PC-9 (cell line): Measurements from ENCODE around the gene HTT.

ENCODE experiments used
- EZH2 ChIP-seq: fragments of 200-600 bp; sonication (generic); IDR thresholded peaks from 2 replicates; pipeline ENCODE4 v1.8.0; 2017; ENCODE audit warnings: antibody characterized with exemption, low read depth
- TF ChIP-seq, protein P1 (sequence below): fragments of 200-600 bp; sonication (generic); conservative IDR thresholded peaks from 2 replicates; pipeline ENCODE4 v1.6.1; 2017; ENCODE audit warnings: mixed run types, antibody characterized with exemption, mild to moderate bottlenecking, moderate library complexity

DNA sequence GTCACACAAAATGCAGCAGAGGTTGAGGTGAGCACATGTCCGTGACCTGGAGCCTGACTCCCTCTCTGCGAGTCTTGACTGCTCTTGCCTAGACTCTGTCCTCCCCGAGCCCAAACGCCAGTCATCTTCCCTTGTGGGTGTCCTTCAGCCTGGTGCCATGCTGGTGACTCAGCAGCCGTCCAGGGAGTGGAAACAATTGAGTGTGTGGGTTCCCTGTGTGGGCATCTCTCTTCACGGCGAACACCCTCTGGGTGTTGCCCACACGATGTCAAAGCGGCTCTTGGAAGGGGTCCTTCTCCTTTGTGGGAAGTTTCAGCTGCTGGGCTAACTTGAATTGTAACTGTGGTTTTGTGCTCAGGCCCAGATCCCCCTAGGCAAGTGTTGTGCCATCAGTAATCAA lies 157.0 kb downstream of the HTT start:
- TF ChIP-seq, protein P1, sequence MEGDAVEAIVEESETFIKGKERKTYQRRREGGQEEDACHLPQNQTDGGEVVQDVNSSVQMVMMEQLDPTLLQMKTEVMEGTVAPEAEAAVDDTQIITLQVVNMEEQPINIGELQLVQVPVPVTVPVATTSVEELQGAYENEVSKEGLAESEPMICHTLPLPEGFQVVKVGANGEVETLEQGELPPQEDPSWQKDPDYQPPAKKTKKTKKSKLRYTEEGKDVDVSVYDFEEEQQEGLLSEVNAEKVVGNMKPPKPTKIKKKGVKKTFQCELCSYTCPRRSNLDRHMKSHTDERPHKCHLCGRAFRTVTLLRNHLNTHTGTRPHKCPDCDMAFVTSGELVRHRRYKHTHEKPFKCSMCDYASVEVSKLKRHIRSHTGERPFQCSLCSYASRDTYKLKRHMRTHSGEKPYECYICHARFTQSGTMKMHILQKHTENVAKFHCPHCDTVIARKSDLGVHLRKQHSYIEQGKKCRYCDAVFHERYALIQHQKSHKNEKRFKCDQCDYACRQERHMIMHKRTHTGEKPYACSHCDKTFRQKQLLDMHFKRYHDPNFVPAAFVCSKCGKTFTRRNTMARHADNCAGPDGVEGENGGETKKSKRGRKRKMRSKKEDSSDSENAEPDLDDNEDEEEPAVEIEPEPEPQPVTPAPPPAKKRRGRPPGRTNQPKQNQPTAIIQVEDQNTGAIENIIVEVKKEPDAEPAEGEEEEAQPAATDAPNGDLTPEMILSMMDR = no peak
- no peak for TF ChIP-seq EZH2
